HTERT RPE-1 (cell line): ENCODE results near the gene POMZP3.
"Not testable (repeated sequence)": the region's sequence is repeated elsewhere in the genome, so short reads cannot be mapped to it uniquely, and the experiment has no call there.

ENCODE experiments used
- in situ Hi-C: fragments of 300-500 bp; cut with MboI; formaldehyde crosslinking; loops from 4 replicates; pipeline ENCODE4 v1.14.3; 2020; ENCODE audit warnings: low sequenced_read_pairs

The POMZP3 gene

GRCh38 chr7:76626989-76627642 is at the start of gene POMZP3:
Gene POMZP3 (minus strand): TSS chr7:76627279. CDS start chr7:76626064, 1,215 bp downstream.
- in situ Hi-C loops = not testable (repeated sequence)

- in situ Hi-C loops = not testable (repeated sequence)
These were observed 48.7 kb upstream of the POMZP3 start for GRCh38 chr7:76675783-76676182.

- in situ Hi-C loops = not testable (repeated sequence)
These were observed 46.3 kb upstream of the POMZP3 start for GRCh38 chr7:76673346-76673745.

- in situ Hi-C loops = not testable (repeated sequence)
These were observed 32.1 kb upstream of the POMZP3 start for GRCh38 chr7:76659212-76659611.

GRCh38 chr7:76656425-76656824 is 29.3 kb upstream of the POMZP3 start:
- in situ Hi-C loops = not testable (repeated sequence)

- in situ Hi-C loops = not testable (repeated sequence)
These were observed 15.5 kb upstream of the POMZP3 start for GRCh38 chr7:76642620-76643019.

- in situ Hi-C loops = not testable (repeated sequence)
These were observed 10.1 kb upstream of the POMZP3 start for GRCh38 chr7:76637061-76637691.

- in situ Hi-C loops = not testable (repeated sequence)
These were observed 498 bp downstream of the POMZP3 start for GRCh38 chr7:76626581-76626980.

- in situ Hi-C loops = not testable (repeated sequence)
These were observed 7.5 kb downstream of the POMZP3 start for GRCh38 chr7:76619439-76620190.

- in situ Hi-C loops = not testable (repeated sequence)
These were observed 13.3 kb downstream of the POMZP3 start for GRCh38 chr7:76613783-76614182.

- in situ Hi-C loops = not testable (repeated sequence)
These were observed 14.8 kb downstream of the POMZP3 start for GRCh38 chr7:76612232-76612631.

GRCh38 chr7:76609864-76610263 is 17.2 kb downstream of the POMZP3 start:
- in situ Hi-C loops = not testable (repeated sequence)

GRCh38 chr7:76608469-76608868 is 18.6 kb downstream of the POMZP3 start:
- in situ Hi-C loops = not testable (repeated sequence)

GRCh38 chr7:76606027-76606426 is 21.1 kb downstream of the POMZP3 start:
- in situ Hi-C loops = not testable (repeated sequence)

- in situ Hi-C loops = not testable (repeated sequence)
These were observed 26.4 kb downstream of the POMZP3 start for GRCh38 chr7:76600650-76601049.

- in situ Hi-C loops = not testable (repeated sequence)
These were observed 27.0 kb downstream of the POMZP3 start for GRCh38 chr7:76600116-76600482.

GRCh38 chr7:76598590-76599264 is 28.4 kb downstream of the POMZP3 start:
- in situ Hi-C loops = not testable (repeated sequence)

- in situ Hi-C loops = not testable (repeated sequence)
These were observed 29.8 kb downstream of the POMZP3 start for GRCh38 chr7:76597288-76597687.

GRCh38 chr7:76592694-76593093 is 34.4 kb downstream of the POMZP3 start:
- in situ Hi-C loops = not testable (repeated sequence)

GRCh38 chr7:76591602-76592304 is 35.3 kb downstream of the POMZP3 start:
- in situ Hi-C loops = not testable (repeated sequence)

- in situ Hi-C loops = not testable (repeated sequence)
These were observed 36.0 kb downstream of the POMZP3 start for GRCh38 chr7:76591033-76591432.
